Upper lobe of left lung (tissue), 6 donors: ENCODE results near the gene HSP90AB1. TPM values are rescaled to one million over a fixed set of nuclear protein-coding genes. Genes with fewer than 3 reads are reported as not detected.

Source experiments
- ATAC-seq, 2 donors: fragments of 200-7000 bp; cut with Tn5 transposase; one replicate each; pipeline ENCODE4 v1.9.1; 2022; ENCODE audit warnings: mild to moderate bottlenecking in 2 of 2, moderate library complexity in 2 of 2; ENCODE audit not compliant: low FRiP score in 2 of 2
- DNase-seq, 2 donors: peaks; one replicate each; pipeline ENCODE4 v3.0.0-alpha.2; 2019 to 2020
- H3K27ac ChIP-seq, 4 donors: fragments of 200-600 bp; sonication (generic); one replicate each; pipeline ENCODE4 v1.5.1; 2016 to 2019
- H3K27me3 ChIP-seq, 4 donors: fragments of 200-600 bp; sonication (generic); one replicate each; pipeline ENCODE4 v1.5.1; 2017 to 2019
- H3K36me3 ChIP-seq, 4 donors: fragments of 200-600 bp; sonication (generic); one replicate each; pipeline ENCODE4 v1.5.1; 2016 to 2019
- H3K4me1 ChIP-seq, 4 donors: fragments of 200-600 bp; sonication (generic); one replicate each; pipeline ENCODE4 v1.5.1; 2018 to 2019
- H3K4me3 ChIP-seq, 4 donors: fragments of 200-600 bp; sonication (generic); one replicate each; pipeline ENCODE4 v1.5.1; 2017 to 2019; ENCODE audit warnings: mild to moderate bottlenecking in 2 of 4, moderate library complexity in 1 of 4
- H3K9me3 ChIP-seq, 4 donors: fragments of 200-600 bp; sonication (generic); one replicate each; pipeline ENCODE4 v1.5.1; 2018 to 2019
- CTCF ChIP-seq, 6 experiments: fragments of 450-650 bp in 4 of 6; fragments of 200-600 bp in 2 of 6; sonication (generic) in 2 of 6; IDR thresholded peaks; one replicate each; pipeline ENCODE4 v1.5.1; 2016 to 2019; ENCODE audit warnings: antibody characterized with exemption in 6 of 6
- EP300 ChIP-seq, 4 donors: sonication (generic); formaldehyde crosslinking; IDR thresholded peaks; one replicate each; pipeline ENCODE4 v1.5.1; 2017; ENCODE audit warnings: antibody characterized with exemption in 4 of 4, control low read depth in 2 of 4
- POLR2A ChIP-seq, 4 donors: fragments of 450-650 bp; IDR thresholded peaks; one replicate each; pipeline ENCODE4 v1.5.1; 2016 to 2017; ENCODE audit warnings: antibody characterized with exemption in 4 of 4, mild to moderate bottlenecking in 2 of 4
- POLR2AphosphoS5 ChIP-seq, 2 donors: sonication (generic); formaldehyde crosslinking; IDR thresholded peaks; one replicate each; pipeline ENCODE4 v1.5.1; 2017; ENCODE audit warnings: antibody characterized with exemption in 2 of 2
- WGBS, 2 donors: methylation state at CpG; one replicate each; pipeline ENCODE4 v1.1.5; 2017 to 2018; 5-methylcytosine and 5-hydroxymethylcytosine counted together
- total RNA-seq, 6 donors: library from RNA; depleted of rRNA in 4 of 6; stranded (reverse); fragments of >200 nt in 4 of 6; gene quantifications; one replicate each; pipeline versions ENCODE4 v1.1.0 to v1.2.1, GENCODE V29; 2016 to 2021
- donor health status: DM: no; HTN: no; CAD: no; lungs with moderate emphysema.
- donor health status: DM: no; HTN: yes; CAD: no; lungs with severe emphysema.

Gene HSP90AB1
- total RNA-seq, 6 donors from 2014 or later = 175 to 656 (median 471) TPM

- Histone ChIP-seq H3K27me3 (no peaks in the 10 kb centered on the region), H3K36me3 (no peaks in the 10 kb centered on the region), H3K4me1 (peaks cover 42 to 59% (median 55%) of the 10 kb centered on the region in 4 donors), H3K9me3 (no peaks in the 10 kb centered on the region), H3K4me3 (no peak overlapping the region), H3K27ac (peak overlapping the region; percentile 86 to 91 (median 87))
- ATAC-seq (no peak), DNase-seq (peak; percentile 45 to 88)
- TF ChIP-seq POLR2AphosphoS5 (IDR thresholded peaks at IDR 0.05) (peak in 1 of 2 donors; percentile 8), CTCF (IDR thresholded peaks at IDR 0.05) (no peak)
- WGBS, 2 donors = 77 to 83% methylated on average over 4 to 16 of the region's 16 CpGs
Measured at GRCh38 chr6:44217332-44218143, 29.4 kb upstream of the HSP90AB1 start.

DNA sequence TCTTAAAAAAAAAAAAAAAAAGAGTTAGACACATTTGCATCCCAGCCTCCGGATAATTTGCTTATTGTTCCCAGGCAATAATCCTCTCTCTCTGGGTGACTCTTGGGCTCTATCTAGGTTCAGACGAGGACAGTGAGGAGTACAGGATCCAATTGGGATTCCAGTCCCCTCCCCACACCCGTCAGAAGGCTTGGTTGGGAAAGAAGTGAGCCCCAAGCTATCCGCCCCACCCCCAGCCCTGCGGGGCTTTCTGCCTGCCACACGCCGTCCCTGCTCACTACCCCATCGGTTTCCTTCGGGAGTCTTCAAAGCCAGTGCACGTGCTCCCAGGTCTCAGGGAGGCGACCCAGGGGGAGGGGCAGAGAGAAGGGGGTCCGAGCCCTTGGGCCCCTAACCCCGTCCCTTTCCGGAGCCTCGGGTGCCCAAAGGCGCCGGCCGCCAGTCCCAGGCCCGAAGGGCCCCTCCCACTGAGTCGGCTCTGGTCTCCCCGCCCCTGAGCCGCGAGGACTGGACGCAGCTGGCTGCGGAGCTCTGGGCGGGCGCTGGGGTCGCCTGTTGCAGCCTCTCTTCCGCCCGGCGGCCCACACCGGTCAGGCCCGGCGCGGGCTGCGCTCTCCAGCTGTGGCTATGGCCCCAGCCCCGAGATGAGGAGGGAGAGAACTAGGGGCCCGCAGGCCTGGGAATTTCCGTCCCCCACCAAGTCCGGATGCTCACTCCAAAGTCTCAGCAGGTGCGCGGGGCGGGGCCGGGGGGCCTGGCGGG is 27.7 kb upstream of the HSP90AB1 start:
- Histone ChIP-seq H3K9me3 (no peaks in the 10 kb centered on the region), H3K27me3 (no peaks in the 10 kb centered on the region), H3K4me1 (peaks cover 55 to 76% (median 69%) of the 10 kb centered on the region in 4 donors), H3K4me3 (peak overlapping the region; percentile 27 to 60 (median 48)), H3K27ac (peak overlapping the region; percentile 86 to 91 (median 87)), H3K36me3 (no peaks in the 10 kb centered on the region)
- TF ChIP-seq EP300 (IDR thresholded peaks at IDR 0.05) (no peak), POLR2AphosphoS5 (IDR thresholded peaks at IDR 0.05) (peak; percentile 47 to 63), POLR2A (IDR thresholded peaks at IDR 0.05) (peak in 3 of 4 donors; percentile 56 to 87 (median 67)), CTCF (IDR thresholded peaks at IDR 0.05) (peak in 1 of 6 experiments; percentile 22)
- ATAC-seq (peak; percentile 85 to 88), DNase-seq (peak; percentile 92 to 94)
- 8% methylated on average over 23 to 30 of the region's 45 CpGs for WGBS, 2 donors

GRCh38 chr6:44219815-44220784 is 26.8 kb upstream of the HSP90AB1 start:
- Histone ChIP-seq H3K36me3 (no peaks in the 10 kb centered on the region), H3K4me1 (peaks cover 58 to 83% (median 74%) of the 10 kb centered on the region in 4 donors), H3K4me3 (peak overlapping the region; percentile 27 to 60 (median 48)), H3K27me3 (no peaks in the 10 kb centered on the region), H3K9me3 (no peaks in the 10 kb centered on the region), H3K27ac (peak overlapping the region; percentile 86 to 91 (median 87))
- 65 to 93% methylated on average over 18 to 27 of the region's 28 CpGs for WGBS, 2 donors
- TF ChIP-seq EP300 (IDR thresholded peaks at IDR 0.05) = no peak
- no peak for TF ChIP-seq POLR2AphosphoS5 (IDR thresholded peaks at IDR 0.05)
- DNase-seq = no peak
- no peak for ATAC-seq

DNA sequence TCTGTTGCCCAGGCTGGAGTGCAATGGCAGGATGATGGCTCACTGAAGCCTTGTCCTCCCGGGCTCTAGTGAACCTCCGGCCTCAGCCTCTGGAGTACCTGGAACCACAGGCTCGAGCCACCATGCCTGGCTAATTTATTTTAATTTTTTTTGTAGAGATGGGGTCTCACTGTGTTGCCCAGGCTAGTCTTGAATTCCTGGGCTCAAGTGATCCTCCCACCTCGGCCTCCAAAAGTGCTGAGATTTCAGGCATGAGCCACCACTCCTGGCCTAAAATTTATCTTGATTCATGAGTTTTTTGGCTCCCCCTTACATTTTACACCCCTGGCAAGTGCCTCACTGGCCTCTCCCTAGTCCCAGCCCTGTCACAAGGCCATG is 26.0 kb upstream of the HSP90AB1 start:
- Histone ChIP-seq H3K4me1 (peaks cover 58 to 88% (median 78%) of the 10 kb centered on the region in 4 donors), H3K36me3 (no peaks in the 10 kb centered on the region), H3K27ac (peak overlapping the region; percentile 71 to 91 (median 87)), H3K4me3 (no peak overlapping the region), H3K27me3 (no peaks in the 10 kb centered on the region), H3K9me3 (no peaks in the 10 kb centered on the region)
- ATAC-seq (no peak), DNase-seq (no peak)
- TF ChIP-seq POLR2AphosphoS5 (IDR thresholded peaks at IDR 0.05) (no peak), POLR2A (IDR thresholded peaks at IDR 0.05) (no peak), CTCF (IDR thresholded peaks at IDR 0.05) (no peak), EP300 (IDR thresholded peaks at IDR 0.05) (no peak)
- 85 to 90% methylated on average over 4 of the region's 4 CpGs for WGBS, 2 donors
